ENCODE results near the gene CHIT1. TPM values are rescaled to one million over a fixed set of nuclear protein-coding genes. Genes with fewer than 3 reads are reported as not detected.
A peak's percentile ranks its signal among the peaks of the same experiment; 100 is the strongest.

CHIT1 gene
- total and polyA plus RNA-seq, 12 donors = 0.13 to 6.5 (median 0.60) TPM; not detected in 1

GRCh38 chr1:203177036-203177405, 52.5 kb downstream of the CHIT1 start:
- no peak for DNase-seq
- Histone ChIP-seq H3K36me3 (replicated peaks in 1 of 2) (no peaks in the 10 kb centered on the region), H3K4me1 (replicated peaks in 1 of 2) (peaks cover 4 to 14% of the 10 kb centered on the region in 2 donors), H3K9me3 (replicated peaks in 1 of 3) (no peaks in the 10 kb centered on the region), H3K27ac (no peak overlapping the region), H3K27me3 (no peaks in the 10 kb centered on the region), H3K4me3 (no peak overlapping the region)
- intact Hi-C loops (cut with DNase I) = no loop called here
- no peak for TF ChIP-seq CTCF (IDR thresholded peaks at IDR 0.05)
- no peak for TF ChIP-seq POLR2A (IDR thresholded peaks at IDR 0.05)
- WGBS, 4 donors = 92 to 96% (median 93%) methylated on average over 6 of the region's 6 CpGs

GRCh38 chr1:203176273-203177035, 53.0 kb downstream of the CHIT1 start:
- Histone ChIP-seq H3K4me1 (replicated peaks in 1 of 2) (peaks cover 4 to 14% of the 10 kb centered on the region in 2 donors), H3K27me3 (no peaks in the 10 kb centered on the region), H3K27ac (no peak overlapping the region), H3K9me3 (replicated peaks in 1 of 3) (no peaks in the 10 kb centered on the region), H3K36me3 (replicated peaks in 1 of 2) (no peaks in the 10 kb centered on the region), H3K4me3 (no peak overlapping the region)
- no peak for DNase-seq
- WGBS, 4 donors = 88 to 95% (median 92%) methylated on average over 7 to 9 of the region's 9 CpGs
- intact Hi-C loops (cut with DNase I) = no loop called here
- no peak for TF ChIP-seq CTCF (IDR thresholded peaks at IDR 0.05)
- no peak for TF ChIP-seq POLR2A (IDR thresholded peaks at IDR 0.05)

GRCh38 chr1:203175827-203176241, 53.6 kb downstream of the CHIT1 start:
- 67 to 75% (median 69%) methylated on average over 2 to 9 of the region's 9 CpGs for WGBS, 4 donors
- Histone ChIP-seq H3K4me1 (replicated peaks in 1 of 2) (peaks cover 4 to 14% of the 10 kb centered on the region in 2 donors), H3K27me3 (no peaks in the 10 kb centered on the region), H3K27ac (no peak overlapping the region), H3K4me3 (no peak overlapping the region), H3K9me3 (replicated peaks in 1 of 3) (no peaks in the 10 kb centered on the region), H3K36me3 (replicated peaks in 1 of 2) (no peaks in the 10 kb centered on the region)
- peak in 4 of 7 donors; percentile 35 to 64 (median 48) for DNase-seq
- intact Hi-C loops (cut with DNase I) = no loop called here
- no peak for TF ChIP-seq CTCF (IDR thresholded peaks at IDR 0.05)

GRCh38 chr1:203175237-203175826, 54.1 kb downstream of the CHIT1 start, which contains the start of gene MYBPH:
TSS of gene MYBPH (minus strand) at chr1:203175826. CDS start at chr1:203175755, 71 bp downstream.
- Histone ChIP-seq H3K36me3 (replicated peaks in 1 of 2) (no peaks in the 10 kb centered on the region), H3K4me3 (no peak within 1 kb of the TSS), H3K27me3 (no peaks in the 10 kb centered on the region), H3K4me1 (replicated peaks in 1 of 2) (peaks cover 4 to 14% of the 10 kb centered on the region in 2 donors), H3K9me3 (replicated peaks in 1 of 3) (no peaks in the 10 kb centered on the region), H3K27ac (no peak within 1 kb of the TSS)
- TF ChIP-seq POLR2A (IDR thresholded peaks at IDR 0.05) (no peak), CTCF (IDR thresholded peaks at IDR 0.05) (no peak)
- intact Hi-C loops (cut with DNase I) = no loop called here
- WGBS, 4 donors = 73 to 100% (median 78%) methylated on average over 3 to 5 of the region's 5 CpGs
- no peak for DNase-seq
